A549 treated with AZD9567 at 1 μM for 4 hours (cell line): ENCODE measurements around the gene TNFRSF1B. TPM values are rescaled to one million over a fixed set of nuclear protein-coding genes. Genes with fewer than 3 reads are reported as not detected.

Experiments used
- total RNA-seq: library from RNA; stranded (reverse); fragments of 200-300 nt; extraction: Qiagen RNA extraction; gene quantifications from 5 replicates; pipeline ENCODE4 v1.2.3, GENCODE V29; 2022; ENCODE audit not compliant: insufficient read depth

The TNFRSF1B gene
- 0.22 to 0.42 TPM (median 0.29 TPM) in 4 of 5 replicates, not detected in the other for total RNA-seq

DNA sequence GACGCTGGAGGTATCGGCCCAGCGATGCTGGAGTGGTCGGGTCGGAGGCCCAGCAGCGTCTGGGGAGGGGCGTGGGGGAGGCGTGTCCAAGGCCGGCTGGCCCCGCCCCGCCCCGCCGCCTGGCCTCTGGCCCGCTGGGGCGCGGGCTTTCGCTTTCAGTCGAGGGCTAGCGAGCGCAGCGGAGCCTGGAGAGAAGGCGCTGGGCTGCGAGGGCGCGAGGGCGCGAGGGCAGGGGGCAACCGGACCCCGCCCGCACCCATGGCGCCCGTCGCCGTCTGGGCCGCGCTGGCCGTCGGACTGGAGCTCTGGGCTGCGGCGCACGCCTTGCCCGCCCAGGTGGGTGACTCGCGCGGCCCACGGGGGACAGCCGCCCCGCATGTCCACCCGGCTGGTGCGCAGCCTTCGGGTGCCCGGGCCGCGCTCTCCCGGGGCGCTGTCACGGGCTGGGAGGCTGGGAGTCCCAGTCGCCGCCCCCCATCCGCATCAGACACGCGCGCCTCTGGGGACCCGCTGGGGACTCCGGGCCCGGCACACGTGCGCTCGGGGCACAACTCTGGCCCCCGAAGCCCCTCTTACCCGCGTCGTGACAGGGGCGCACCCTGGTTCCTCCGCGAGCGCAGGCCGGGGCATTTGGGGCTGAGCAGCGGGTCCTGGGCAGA, at the start of gene TNFRSF1B:
Gene TNFRSF1B, plus strand, starts transcription at position 158 of the 659 bp plus-strand sequence. Its CDS starts 101 bp downstream, at position 259.

GRCh38 chr1:12229835-12230548, 63.2 kb downstream of the TNFRSF1B start, which contains the start of gene VPS13D:
Gene VPS13D, plus strand, starts transcription at chr1:12230030. Its CDS starts 4,237 bp downstream, at chr1:12234267.

Other genes with a start within 250 kb of the TNFRSF1B start
- 37.6 to 48.8 TPM (median 47.3 TPM) in 5 replicates for gene KIAA2013, start 240.6 kb upstream of the TNFRSF1B start, total RNA-seq
- gene PLOD1, start 232.3 kb upstream of the TNFRSF1B start, total RNA-seq = 62.9 to 82.2 TPM (median 81.5 TPM) in 5 replicates
- gene MFN2, start 186.5 kb upstream of the TNFRSF1B start, total RNA-seq = 31.7 to 41.6 TPM (median 32.9 TPM) in 5 replicates
- gene MIIP, start 147.5 kb upstream of the TNFRSF1B start, total RNA-seq = 14.5 to 18.1 TPM (median 15.6 TPM) in 5 replicates
- gene TNFRSF8, start 103.7 kb upstream of the TNFRSF1B start, total RNA-seq = 0.06 to 0.13 TPM (median 0.09 TPM) in 4 of 5 replicates, not detected in the other
- 5.2 to 7.2 TPM (median 5.9 TPM) in 5 replicates for gene VPS13D, start 63.0 kb downstream of the TNFRSF1B start, total RNA-seq